IMR-90 (cell line): ENCODE data around the gene LYPD6B. TPM values are rescaled to one million over a fixed set of nuclear protein-coding genes. Genes with fewer than 3 reads are reported as not detected.

ENCODE experiments used
- ATAC-seq: fragments of 200-7000 bp; cut with Tn5 transposase; 2 replicates; pipeline ENCODE4 v1.9.1; 2020; ENCODE audit warnings: low read depth, mild to moderate bottlenecking, moderate library complexity
- BruUV-seq: library from RNA; stranded (reverse); fragments of 400-500 nt; replicated peaks from 2 replicates; lab custom pipeline; 2021; lab: Mats Ljungman, UMichigan
- CTCF ChIA-PET: fragments of 300-600 bp; formaldehyde crosslinking; extraction: SDS; loops from one replicate; lab custom pipeline; 2021; ENCODE audit warnings: antibody characterized with exemption; lab: Yijun Ruan, JAX
- POLR2A ChIA-PET: fragments of 300-600 bp; sonication (Branson Sonifier 250); formaldehyde crosslinking; loops from one replicate; lab custom pipeline; 2022; ENCODE audit warnings: antibody characterized with exemption; ENCODE audit not compliant: unreplicated experiment; lab: Charles Lee
- DNase-seq: peaks from one replicate; pipeline ENCODE4 v3.0.0; 2013
- H2AFZ ChIP-seq: replicated peaks from 2 replicates; pipeline ENCODE3; 2013; ENCODE audit warnings: low read length, mild to moderate bottlenecking; ENCODE audit not compliant: poor library complexity
- H2AK5ac ChIP-seq: 2 replicates; pipeline ENCODE4 v1.6.1; 2013; ENCODE audit warnings: low read depth, low read length, inconsistent platforms
- H2AK9ac ChIP-seq: replicated peaks from 2 replicates; pipeline ENCODE3; 2013; ENCODE audit warnings: mild to moderate bottlenecking, low read depth, low read length, moderate library complexity; ENCODE audit not compliant: poor library complexity
- H2BK120ac ChIP-seq: 2 replicates; pipeline ENCODE4 v1.6.1; 2013; ENCODE audit warnings: low read depth, low read length, inconsistent platforms
- H2BK15ac ChIP-seq: 3 replicates; pipeline ENCODE4 v1.6.1; 2013; ENCODE audit warnings: low read depth, low read length, inconsistent platforms
- H2BK20ac ChIP-seq: 2 replicates; pipeline ENCODE4 v1.6.1; 2013; ENCODE audit warnings: low read depth, mild to moderate bottlenecking, inconsistent platforms, low read length, moderate library complexity
- H2BK5ac ChIP-seq: 2 replicates; pipeline ENCODE4 v1.6.1; 2013; ENCODE audit warnings: mild to moderate bottlenecking, low read depth, low read length, inconsistent platforms; ENCODE audit not compliant: poor library complexity, severe bottlenecking
- H3K14ac ChIP-seq: replicated peaks from 2 replicates; pipeline ENCODE4 v1.6.1; 2013; ENCODE audit warnings: low read depth, low read length, inconsistent platforms
- H3K18ac ChIP-seq: 2 replicates; pipeline ENCODE4 v1.6.1; 2013; ENCODE audit warnings: low read depth, low read length, control low read depth
- H3K23ac ChIP-seq: 2 replicates; pipeline ENCODE4 v1.6.1; 2013; ENCODE audit warnings: low read depth, low read length, inconsistent platforms
- H3K27ac ChIP-seq: 2 replicates; pipeline ENCODE4 v1.5.1; 2013; ENCODE audit warnings: mild to moderate bottlenecking, control low read depth, low read length; ENCODE audit not compliant: insufficient read depth
- H3K27me3 ChIP-seq: 2 replicates; pipeline ENCODE4 v1.6.1; 2013; ENCODE audit warnings: low read length; ENCODE audit not compliant: control insufficient read depth, insufficient read depth
- H3K36me3 ChIP-seq: 2 replicates; pipeline ENCODE4 v1.6.1; 2013; ENCODE audit warnings: low read length, mixed read lengths; ENCODE audit not compliant: control insufficient read depth, insufficient read depth
- H3K4ac ChIP-seq: 2 replicates; pipeline ENCODE4 v1.6.1; 2013; ENCODE audit warnings: low read depth, low read length, inconsistent platforms
- H3K4me1 ChIP-seq: 2 replicates; pipeline ENCODE4 v1.6.1; 2013; ENCODE audit warnings: low read length, mixed read lengths; ENCODE audit not compliant: control insufficient read depth, insufficient read depth
- H3K4me2 ChIP-seq: 2 replicates; pipeline ENCODE4 v1.6.1; 2013; ENCODE audit warnings: low read depth, mild to moderate bottlenecking, control low read depth, low read length, moderate library complexity
- H3K4me3 ChIP-seq: 2 replicates; pipeline ENCODE4 v1.5.1; 2013; ENCODE audit warnings: low read depth, mild to moderate bottlenecking, control low read depth, low read length, moderate library complexity; ENCODE audit not compliant: insufficient read depth
- H3K56ac ChIP-seq: 2 replicates; pipeline ENCODE4 v1.6.1; 2013; ENCODE audit warnings: low read length, inconsistent platforms; ENCODE audit not compliant: insufficient read depth; ENCODE audit errors: extremely low read depth
- H3K79me1 ChIP-seq, 2 experiments: 2 replicates each; pipeline ENCODE4 v1.6.1; 2013; ENCODE audit warnings: low read length in 2 of 2, inconsistent platforms in 1 of 2, low read depth in 1 of 2
- H3K9ac ChIP-seq: 2 replicates; pipeline ENCODE4 v1.6.1; 2013; ENCODE audit warnings: low read depth, low read length, control low read depth
- H3K9me1 ChIP-seq: 2 replicates; pipeline ENCODE4 v1.6.1; 2013; ENCODE audit warnings: low read length, inconsistent platforms; ENCODE audit not compliant: insufficient read depth
- H3K9me3 ChIP-seq: 2 replicates; pipeline ENCODE4 v1.6.1; 2013; ENCODE audit warnings: low read length; ENCODE audit not compliant: control insufficient read depth, insufficient read depth
- H4K20me1 ChIP-seq: 2 replicates; pipeline ENCODE4 v1.6.1; 2013; ENCODE audit warnings: low read length, inconsistent platforms; ENCODE audit not compliant: insufficient read depth
- H4K5ac ChIP-seq: 2 replicates; pipeline ENCODE4 v1.6.1; 2013; ENCODE audit warnings: mild to moderate bottlenecking, low read depth, low read length, control low read depth
- H4K8ac ChIP-seq, 2 experiments: 2 replicates each; pipeline ENCODE4 v1.6.1; 2013; ENCODE audit warnings: low read depth in 2 of 2, low read length in 2 of 2, control low read depth in 1 of 2, inconsistent platforms in 1 of 2
- H4K91ac ChIP-seq: 2 replicates; pipeline ENCODE4 v1.6.1; 2013; ENCODE audit warnings: low read depth, low read length, inconsistent platforms; ENCODE audit not compliant: insufficient read depth
- SMC3 ChIP-seq: fragments of 150-350 bp; IDR thresholded peaks from 2 replicates; pipeline ENCODE4 v1.6.1; 2016; ENCODE audit warnings: low read depth, mild to moderate bottlenecking, antibody characterized with exemption, low read length, moderate library complexity
- whole genome bisulfite sequencing, 2 experiments: methylation state at CpG; one replicate each; pipeline versions ENCODE4 v1.1.5 to v1.1.7; 2013; ENCODE audit warnings: missing lambda C conversion rate in 2 of 2; ENCODE audit not compliant: insufficient read length in 1 of 2; ENCODE audit errors: extremely low coverage in 2 of 2; 5-methylcytosine and 5-hydroxymethylcytosine counted together
- dilution Hi-C: fragments of 300-500 bp; cut with HindIII; formaldehyde crosslinking; loops from one replicate; pipeline ENCODE4 v1.14.3; 2018; ENCODE audit warnings: low sequenced_read_pairs; ENCODE audit not compliant: unreplicated experiment
- in situ Hi-C: fragments of 300-500 bp; cut with MboI; formaldehyde crosslinking; loops from 3 replicates; pipeline ENCODE4 v1.14.3; 2019; ENCODE audit warnings: low sequenced_read_pairs, inconsistent platforms, mixed read lengths
- intact Hi-C: fragments of 100-400 bp; cut with micrococcal nuclease; formaldehyde crosslinking; loops from 2 replicates; pipeline ENCODE4 v1.10.0; 2022
- polyA plus RNA-seq, 3 experiments: library from polyadenylated mRNA; depleted of rRNA; stranded (reverse); fragments of >200 nt; gene quantifications; 2 replicates each; pipeline ENCODE4 v1.2.3, GENCODE V29; 2012; ENCODE audit warnings: low replicate concordance in 1 of 3
- total RNA-seq: library from RNA; depleted of rRNA; stranded (reverse); fragments of >200 nt; gene quantifications from 2 replicates; pipeline ENCODE4 v1.2.3, GENCODE V29; 2012

The LYPD6B gene
- total and polyA plus RNA-seq, 2 of the 4 experiments (the other 2 are of a cell fraction) = 0.05 TPM; not detected in 1

DNA sequence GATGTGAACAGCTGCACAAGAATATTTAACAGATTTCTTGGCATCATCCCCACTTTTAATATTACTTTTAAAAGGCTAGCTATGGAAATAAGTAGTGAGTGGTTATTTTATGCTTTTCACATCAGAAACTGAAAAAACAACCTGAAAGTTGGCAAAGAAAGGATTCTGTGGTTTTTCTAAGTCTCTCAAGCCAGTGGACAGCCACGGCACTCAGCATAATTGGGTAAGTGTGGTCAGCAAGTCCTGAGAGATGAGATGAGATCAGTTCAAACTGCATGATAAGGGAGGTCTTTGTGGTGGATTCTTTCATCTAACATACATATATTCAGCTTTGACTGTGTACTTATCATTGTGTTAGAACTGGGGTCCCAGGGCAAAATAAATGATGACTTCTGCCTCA, 105.2 kb downstream of the LYPD6B start:
- ATAC-seq (no peak), DNase-seq (no peak)
- H2AK5ac ChIP-seq = no peak overlapping the region
- dilution Hi-C loops (no loop called here), intact Hi-C loops (no loop called here), in situ Hi-C loops (no loop called here)
- no peak for TF ChIP-seq SMC3
- no peaks in the 10 kb centered on the region for H3K4me1 ChIP-seq
- no CpG with 5 or more reads among the region's 1 CpG for WGBS, 2 experiments
- H2BK120ac ChIP-seq = no peak overlapping the region
- no peak overlapping the region for H4K5ac ChIP-seq
- POLR2A ChIA-PET = no interaction called here
- no peak overlapping the region for H2AFZ ChIP-seq
- no peak overlapping the region for H2AK9ac ChIP-seq
- no peak overlapping the region for H3K23ac ChIP-seq
- H3K27ac ChIP-seq = no peak overlapping the region
- H3K27me3 ChIP-seq = no peaks in the 10 kb centered on the region; the same call in 1 of the 2 replicates
- no peak overlapping the region for H3K56ac ChIP-seq
- CTCF ChIA-PET = no interaction called here
- H3K14ac ChIP-seq = no peak overlapping the region
- no peaks in the 10 kb centered on the region for H3K9me1 ChIP-seq
- H3K4ac ChIP-seq = no peak overlapping the region
- no peaks in the 10 kb centered on the region for H3K79me1 ChIP-seq
- no peak overlapping the region for H3K18ac ChIP-seq
- no peak overlapping the region for H4K8ac ChIP-seq
- H3K4me2 ChIP-seq = no peak overlapping the region
- no peak overlapping the region for H2BK20ac ChIP-seq
- no peak overlapping the region for H4K91ac ChIP-seq
- no peaks in the 10 kb centered on the region for H3K9me3 ChIP-seq
- no peak overlapping the region for H2BK15ac ChIP-seq
- BruUV-seq = no TSS peak
- no peak overlapping the region for H2BK5ac ChIP-seq
- H3K9ac ChIP-seq = no peak overlapping the region
- H3K4me3 ChIP-seq = no peak overlapping the region
- no peaks in the 10 kb centered on the region for H3K36me3 ChIP-seq
- no peaks in the 10 kb centered on the region for H4K20me1 ChIP-seq
